Mesenchymal stem cell (in vitro differentiated cells and primary cell): Measurements from ENCODE around the gene FMN2.

Experiments
- DNase-seq: peaks from one replicate; pipeline ENCODE4 v3.0.0-alpha.2; 2013
- H2AFZ ChIP-seq: one replicate; pipeline ENCODE4 v1.6.1; 2013; ENCODE audit warnings: low read depth, mild to moderate bottlenecking, control low read depth, inconsistent platforms, low read length, moderate library complexity
- H2AK5ac ChIP-seq: 2 replicates; pipeline ENCODE4 v1.6.1; 2013; ENCODE audit warnings: low read length, moderate library complexity, mild to moderate bottlenecking, inconsistent platforms; ENCODE audit not compliant: severe bottlenecking
- H2BK120ac ChIP-seq: one replicate; pipeline ENCODE4 v1.6.1; 2013; ENCODE audit warnings: low read depth, mild to moderate bottlenecking, inconsistent platforms, low read length, moderate library complexity
- H2BK12ac ChIP-seq, 2 experiments: one replicate each; pipeline ENCODE4 v1.6.1; 2013; ENCODE audit warnings: inconsistent platforms in 2 of 2, low read length in 2 of 2, mild to moderate bottlenecking in 2 of 2, moderate library complexity in 2 of 2, control low read depth in 1 of 2
- H2BK15ac ChIP-seq: one replicate; pipeline ENCODE4 v1.6.1; 2013; ENCODE audit warnings: mild to moderate bottlenecking, low read depth, inconsistent platforms; ENCODE audit not compliant: poor library complexity, severe bottlenecking
- H2BK5ac ChIP-seq: 2 replicates; pipeline ENCODE4 v1.6.1; 2013; ENCODE audit warnings: low read depth, mild to moderate bottlenecking, low read length, control low read depth, inconsistent platforms; ENCODE audit not compliant: poor library complexity, severe bottlenecking
- H3K14ac ChIP-seq, 2 experiments: one replicate each; pipeline ENCODE4 v1.6.1; 2013; ENCODE audit warnings: inconsistent platforms in 2 of 2, low read length in 2 of 2, control low read depth in 1 of 2, mild to moderate bottlenecking in 1 of 2, moderate library complexity in 1 of 2
- H3K18ac ChIP-seq, 2 experiments: one replicate each; pipeline ENCODE4 v1.6.1; 2013; ENCODE audit warnings: inconsistent platforms in 2 of 2, low read length in 2 of 2, control low read depth in 1 of 2, low read depth in 1 of 2, mild to moderate bottlenecking in 1 of 2
- H3K23ac ChIP-seq, 2 experiments: one replicate each; pipeline ENCODE4 v1.6.1; 2013; ENCODE audit warnings: inconsistent platforms in 2 of 2, low read length in 2 of 2, mild to moderate bottlenecking in 2 of 2, moderate library complexity in 2 of 2, control low read depth in 1 of 2
- H3K27ac ChIP-seq: 2 replicates; pipeline ENCODE4 v1.5.1; 2013; ENCODE audit warnings: mild to moderate bottlenecking, moderate library complexity, low read length, control low read depth, inconsistent platforms; ENCODE audit not compliant: poor library complexity, severe bottlenecking
- H3K27me3 ChIP-seq, 2 experiments: 2 replicates each; pipeline versions ENCODE4 v1.6.1 to v1.7.0; 2013; ENCODE audit warnings: low read length in 2 of 2, mild to moderate bottlenecking in 2 of 2, moderate library complexity in 2 of 2, control low read depth in 1 of 2, inconsistent platforms in 1 of 2; ENCODE audit not compliant: control insufficient read depth in 1 of 2, insufficient read depth in 1 of 2
- H3K36me3 ChIP-seq, 2 experiments: 2 replicates each; pipeline versions ENCODE4 v1.6.1 to v1.7.0; 2013; ENCODE audit warnings: low read length in 2 of 2, control low read depth in 1 of 2, inconsistent platforms in 1 of 2, low read depth in 1 of 2, mild to moderate bottlenecking in 1 of 2; ENCODE audit not compliant: insufficient read depth in 2 of 2, control insufficient read depth in 1 of 2
- H3K4ac ChIP-seq, 2 experiments: one replicate each; pipeline ENCODE4 v1.6.1; 2013; ENCODE audit warnings: inconsistent platforms in 2 of 2, low read length in 2 of 2, mild to moderate bottlenecking in 2 of 2, moderate library complexity in 2 of 2, control low read depth in 1 of 2, low read depth in 1 of 2
- H3K4me1 ChIP-seq: 2 replicates; pipeline ENCODE4 v1.6.1; 2013; ENCODE audit warnings: low read depth, low read length, control low read depth; ENCODE audit not compliant: control insufficient read depth, insufficient read depth
- H3K4me2 ChIP-seq: 2 replicates; pipeline ENCODE4 v1.6.1; 2013; ENCODE audit warnings: low read length, mild to moderate bottlenecking, inconsistent platforms; ENCODE audit not compliant: poor library complexity, severe bottlenecking
- H3K4me3 ChIP-seq, 2 experiments: 2 replicates each; pipeline versions ENCODE4 v1.5.1 to v1.7.0; 2013; ENCODE audit warnings: low read length in 2 of 2, mild to moderate bottlenecking in 2 of 2, control low read depth in 1 of 2, low read depth in 1 of 2; ENCODE audit not compliant: insufficient read depth in 1 of 2
- H3K79me1 ChIP-seq: replicated peaks from 2 replicates; pipeline ENCODE4 v1.6.1; 2013; ENCODE audit warnings: mild to moderate bottlenecking, control low read depth, low read length, inconsistent platforms; ENCODE audit not compliant: poor library complexity, severe bottlenecking
- H3K9ac ChIP-seq: 2 replicates; pipeline ENCODE4 v1.7.0; 2013; ENCODE audit warnings: mild to moderate bottlenecking, low read length, moderate library complexity
- H3K9me3 ChIP-seq: 2 replicates; pipeline ENCODE4 v1.7.0; 2013; ENCODE audit warnings: mild to moderate bottlenecking, low read length; ENCODE audit not compliant: control insufficient read depth
- H4K8ac ChIP-seq: one replicate; pipeline ENCODE4 v1.6.1; 2013; ENCODE audit warnings: inconsistent platforms, mild to moderate bottlenecking, low read length, moderate library complexity
- H4K91ac ChIP-seq: one replicate; pipeline ENCODE4 v1.6.1; 2013; ENCODE audit warnings: mild to moderate bottlenecking, low read length, inconsistent platforms
- WGBS: methylation state at CpG from one replicate; pipeline ENCODE4 v1.1.7; 2013; ENCODE audit warnings: mixed read lengths; 5-methylcytosine and 5-hydroxymethylcytosine counted together

Gene FMN2

DNA sequence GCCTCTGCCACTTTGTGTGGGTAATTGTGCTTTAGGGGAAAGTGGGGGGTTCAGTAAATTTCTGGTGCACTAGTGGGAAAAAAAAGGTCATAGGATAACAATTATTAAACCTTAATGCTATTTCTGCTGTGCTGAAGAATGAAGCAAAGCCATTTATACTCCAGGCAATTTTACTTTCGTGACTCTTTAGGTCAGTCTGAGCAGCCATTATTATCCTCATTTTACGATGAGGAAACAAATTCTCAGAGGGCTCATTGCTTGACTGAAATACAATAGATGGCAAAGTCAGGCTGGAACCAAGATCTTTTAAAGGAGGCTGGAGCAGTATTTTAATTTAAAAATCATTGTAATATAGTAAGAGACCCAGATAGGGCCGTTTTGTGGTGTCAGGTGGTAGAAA is 272.2 kb downstream of the FMN2 start:
- Histone ChIP-seq H3K4me2 (no peak overlapping the region), H3K27me3 (no peaks in the 10 kb centered on the region), H3K9me3 (peaks cover 8% of the 10 kb centered on the region), H3K9ac (no peak overlapping the region), H2AFZ (no peak overlapping the region), H3K14ac (no peak overlapping the region), H3K36me3 (peaks cover 0 to 23% of the 10 kb centered on the region in 2 experiments), H4K91ac (no peak overlapping the region), H2BK5ac (no peak overlapping the region), H3K27ac (no peak overlapping the region), H2BK15ac (no peak overlapping the region), H3K23ac (no peak overlapping the region), H4K8ac (no peak overlapping the region), H2BK120ac (no peak overlapping the region), H2AK5ac (no peak overlapping the region), H3K4me1 (no peaks in the 10 kb centered on the region), H3K4me3 (no peak overlapping the region), H3K79me1 (no peaks in the 10 kb centered on the region), H2BK12ac (no peak overlapping the region), H3K4ac (no peak overlapping the region), H3K18ac (no peak overlapping the region)
- DNase-seq = no peak
- WGBS = 96% methylated on average over 2 of the region's 3 CpGs

DNA sequence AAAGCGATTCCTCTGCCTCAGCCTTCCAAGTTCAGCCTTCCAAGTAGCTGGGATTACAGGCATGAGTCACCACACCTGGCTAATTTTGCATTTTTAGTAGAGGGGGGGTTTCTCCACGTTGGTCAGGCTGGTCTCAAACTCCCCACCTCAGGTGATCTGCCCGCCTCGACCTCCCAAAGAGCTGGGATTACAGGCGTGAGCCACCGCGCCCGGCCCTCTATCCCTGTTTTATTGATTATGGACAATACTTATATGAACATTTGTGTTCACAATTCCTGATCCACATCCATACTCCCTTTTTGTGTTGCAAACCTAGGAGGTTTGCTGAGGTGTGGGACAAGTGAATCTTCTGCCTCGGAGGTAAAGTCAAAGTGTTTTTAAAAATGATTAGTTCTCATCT is 275.0 kb downstream of the FMN2 start:
- no peak overlapping the region for H2BK120ac ChIP-seq
- peaks cover 0 to 9% of the 10 kb centered on the region in 2 experiments for H3K36me3 ChIP-seq
- H4K8ac ChIP-seq = no peak overlapping the region
- DNase-seq = no peak
- H2BK12ac ChIP-seq = no peak overlapping the region
- whole genome bisulfite sequencing = 80% methylated on average over 3 of the region's 9 CpGs
- H3K4ac ChIP-seq = no peak overlapping the region
- H3K4me3 ChIP-seq = no peak overlapping the region
- no peaks in the 10 kb centered on the region for H3K4me1 ChIP-seq
- no peak overlapping the region for H4K91ac ChIP-seq
- H2AFZ ChIP-seq = no peak overlapping the region
- H3K23ac ChIP-seq = no peak overlapping the region
- H3K79me1 ChIP-seq = no peaks in the 10 kb centered on the region
- no peak overlapping the region for H3K27ac ChIP-seq
- H3K9me3 ChIP-seq = no peaks in the 10 kb centered on the region
- no peak overlapping the region for H2BK5ac ChIP-seq
- no peaks in the 10 kb centered on the region for H3K27me3 ChIP-seq
- H3K14ac ChIP-seq = no peak overlapping the region
- no peak overlapping the region for H3K18ac ChIP-seq
- H2BK15ac ChIP-seq = no peak overlapping the region
- H2AK5ac ChIP-seq = no peak overlapping the region
- no peak overlapping the region for H3K4me2 ChIP-seq
- no peak overlapping the region for H3K9ac ChIP-seq

DNA sequence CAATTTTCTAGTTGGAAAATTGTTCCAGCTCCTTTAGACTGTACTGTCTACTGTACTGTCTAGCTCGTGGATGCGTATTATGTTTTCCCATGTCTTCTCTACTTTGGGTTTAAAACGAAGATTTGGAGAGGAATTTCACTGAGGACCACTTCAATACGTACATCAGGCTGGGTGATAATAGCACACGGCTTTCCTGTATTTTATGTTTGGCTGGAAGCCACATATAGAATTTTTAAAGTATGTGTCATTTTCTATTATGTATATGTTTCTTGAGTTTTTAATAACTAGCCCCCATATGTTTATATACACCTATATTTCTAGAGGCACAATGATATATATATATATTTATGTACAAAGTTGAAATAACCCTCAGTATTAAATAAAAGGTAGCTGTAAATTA is 293.9 kb downstream of the FMN2 start:
- 83% methylated on average over 4 of the region's 5 CpGs for WGBS
- Histone ChIP-seq H3K18ac (no peak overlapping the region), H3K23ac (no peak overlapping the region), H2BK15ac (no peak overlapping the region), H3K9me3 (peaks cover 29% of the 10 kb centered on the region), H3K9ac (no peak overlapping the region), H2AFZ (no peak overlapping the region), H2AK5ac (no peak overlapping the region), H3K79me1 (peaks cover 2% of the 10 kb centered on the region), H3K4me1 (no peaks in the 10 kb centered on the region), H3K27ac (no peak overlapping the region), H3K36me3 (peaks cover 4 to 13% of the 10 kb centered on the region in 2 experiments), H3K14ac (no peak overlapping the region), H4K8ac (no peak overlapping the region), H2BK5ac (no peak overlapping the region), H2BK120ac (no peak overlapping the region), H3K4me3 (no peak overlapping the region), H3K4ac (no peak overlapping the region), H3K4me2 (no peak overlapping the region), H4K91ac (no peak overlapping the region), H2BK12ac (no peak overlapping the region), H3K27me3 (no peaks in the 10 kb centered on the region)
- no peak for DNase-seq

DNA sequence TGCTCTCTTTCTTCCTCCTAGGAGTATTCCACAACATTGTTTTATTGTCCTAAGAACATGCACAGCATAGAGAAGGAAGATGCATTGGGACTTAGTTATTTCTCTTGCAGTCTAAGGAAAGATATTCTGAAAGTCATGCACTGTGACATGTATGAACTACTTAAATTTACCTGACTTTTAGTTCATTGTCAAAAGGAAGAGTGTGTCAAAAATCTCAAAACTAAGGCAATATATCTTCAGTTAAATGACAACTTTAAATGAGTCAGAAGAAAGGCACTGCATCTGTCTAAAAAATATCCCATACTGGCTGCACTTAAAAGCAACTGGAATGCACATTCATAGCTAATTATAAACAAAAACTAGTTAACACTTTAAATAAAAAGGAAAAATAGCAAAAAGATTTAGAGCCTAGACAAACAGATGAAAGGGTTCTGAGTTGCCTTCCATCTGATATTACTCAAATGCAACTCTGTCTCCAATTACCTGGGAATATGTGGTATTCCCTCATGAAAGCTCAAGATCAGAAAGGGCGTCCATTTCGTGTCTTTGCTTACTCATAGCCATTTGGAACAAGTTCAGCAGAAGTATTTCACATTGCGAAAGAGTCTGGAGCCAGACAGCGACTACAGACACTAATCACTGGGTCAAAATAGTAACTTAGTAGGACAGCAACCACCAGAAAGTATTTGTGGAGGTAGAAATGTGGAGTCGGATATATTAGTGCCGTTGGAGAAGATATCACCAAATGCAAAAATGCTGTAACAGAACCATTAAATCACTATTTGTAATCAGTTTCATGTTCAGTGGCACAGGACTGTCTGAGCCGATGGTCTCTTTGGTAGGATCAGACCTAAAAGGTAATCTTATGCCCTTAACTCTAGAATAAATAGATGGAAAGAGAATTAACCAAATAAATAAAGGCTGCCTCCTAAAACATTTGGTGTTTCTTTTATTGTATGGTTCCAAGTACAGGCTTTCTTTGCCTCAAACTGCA is 294.6 kb downstream of the FMN2 start:
- H2AFZ ChIP-seq = no peak overlapping the region
- peak overlapping the region; percentile 14 for H3K4me2 ChIP-seq
- H4K8ac ChIP-seq = no peak overlapping the region
- H3K18ac ChIP-seq = peak overlapping the region in 1 of 2 experiments; percentile 17
- no peak overlapping the region for H2BK12ac ChIP-seq
- H4K91ac ChIP-seq = no peak overlapping the region
- H3K79me1 ChIP-seq = peaks cover 2% of the 10 kb centered on the region
- H3K9me3 ChIP-seq = peaks cover 21% of the 10 kb centered on the region
- no peak overlapping the region for H3K4ac ChIP-seq
- H2BK15ac ChIP-seq = no peak overlapping the region
- peaks cover 3 to 9% of the 10 kb centered on the region in 2 experiments for H3K36me3 ChIP-seq
- no peak overlapping the region for H3K4me3 ChIP-seq
- peak; percentile 91 for DNase-seq
- WGBS = 4% methylated on average over 4 of the region's 7 CpGs
- no peak overlapping the region for H3K14ac ChIP-seq
- no peaks in the 10 kb centered on the region for H3K4me1 ChIP-seq
- peak overlapping the region; percentile 59 for H3K27ac ChIP-seq
- peak overlapping the region; percentile 27 for H3K9ac ChIP-seq
- no peak overlapping the region for H2AK5ac ChIP-seq
- no peaks in the 10 kb centered on the region for H3K27me3 ChIP-seq
- H2BK5ac ChIP-seq = no peak overlapping the region
- no peak overlapping the region for H3K23ac ChIP-seq
- H2BK120ac ChIP-seq = no peak overlapping the region
